Pancreas (tissue), 10 donors: ENCODE measurements around the gene ZNF407. TPM values are rescaled to one million over a fixed set of nuclear protein-coding genes. Genes with fewer than 3 reads are reported as not detected.

Experiments
- ATAC-seq, 4 donors: fragments of 200-7000 bp; cut with Tn5 transposase; one replicate each; pipeline versions ENCODE4 v1.8.0 to v1.9.1; 2020; ENCODE audit warnings: mild to moderate bottlenecking in 4 of 4, moderate library complexity in 4 of 4
- DNase-seq, 6 donors: peaks; one replicate each; pipeline ENCODE4 v3.0.0-alpha.2; 2020
- FAIRE-seq: peaks from 2 replicates; lab custom pipeline; 2012; peaks lifted over from hg19 to GRCh38; lab: Jason Lieb, UNC
- H3K27ac ChIP-seq, 4 donors: fragments of 200-600 bp; sonication (generic); 1 replicate in 3 of 4; 2 replicates in 1 of 4; pipeline versions ENCODE4 v1.5.0 to v1.8.0; 2020
- H3K27me3 ChIP-seq, 4 donors: fragments of 200-600 bp; one replicate each; pipeline ENCODE4 v1.8.0; 2021
- H3K36me3 ChIP-seq, 3 donors: fragments of 200-600 bp; sonication (generic) in 1 of 3; one replicate each; pipeline versions ENCODE4 v1.5.0 to v1.8.0; 2020 to 2021
- H3K4me1 ChIP-seq, 3 donors: fragments of 200-600 bp; one replicate each; pipeline ENCODE4 v1.8.0; 2021
- H3K4me3 ChIP-seq, 4 donors: fragments of 200-600 bp; sonication (generic) in 2 of 4; one replicate each; pipeline versions ENCODE4 v1.5.0 to v1.8.0; 2020 to 2021
- H3K9me3 ChIP-seq, 4 donors: fragments of 200-600 bp; one replicate each; pipeline ENCODE4 v1.8.0; 2021
- CTCF ChIP-seq, 4 donors: fragments of 200-600 bp; sonication (generic) in 3 of 4; IDR thresholded peaks; one replicate each; pipeline versions ENCODE4 v1.5.0 to v1.8.0; 2021; ENCODE audit warnings: antibody characterized with exemption in 4 of 4
- WGBS, 2 donors: extraction: QIAGEN DNeasy Blood & Tissue Kit; methylation state at CpG; one replicate each; pipeline ENCODE4 v1.1.7; 2013; 5-methylcytosine and 5-hydroxymethylcytosine counted together
- intact Hi-C, 3 donors: fragments of 100-400 bp; cut with DNase I; formaldehyde crosslinking; loops; one replicate each; pipeline versions ENCODE4 v1.11.1 to v1.14.2; 2022
- polyA plus RNA-seq, 2 donors: library from polyadenylated mRNA; stranded (reverse); fragments of 200-250 nt; gene quantifications; one replicate each; pipeline ENCODE4 v1.2.3, GENCODE V29; 2013
- total RNA-seq, 6 donors: library from RNA; stranded (reverse); fragmentation: NEBNext Ultra II Directional in 4 of 6; extraction: Animal tissue kit (Norgen Biotek cat#: 25700) in 4 of 6; gene quantifications; one replicate each; pipeline versions ENCODE4 v1.2.1 to v1.2.4, GENCODE V29; 2021 to 2023
- donor health status: healthy with polysubstance abuse.
- donor health status: DM: no; HTN: no; CAD: no; lungs with moderate emphysema.
- donor health status: DM: no; HTN: no; CAD: no.
- donor health status: control.
- donor health status: control.
- donor health status: Bipolar disorder and iron deficiency.
- donor health status: DM: yes; HTN: yes; CAD: no.
- donor health status: DM: no; HTN: no; CAD: no.
- donor health status: DM: no; HTN: no; CAD: no.
- donor health status: DM: yes; HTN: yes; CAD: no.

ZNF407 gene
- total and polyA plus RNA-seq, 8 donors, result 2.7 to 10.0 (median 4.9) TPM

- no peak for DNase-seq
- no peak for ATAC-seq
- H3K9me3 ChIP-seq, result no peaks in the 10 kb centered on the region
- H3K4me3 ChIP-seq, result no peak overlapping the region
- WGBS, 2 donors, result 96 to 99% methylated on average over 4 of the region's 4 CpGs
- H3K36me3 ChIP-seq, result no peaks in the 10 kb centered on the region
- no peak for TF ChIP-seq CTCF (IDR thresholded peaks at IDR 0.05)
- intact Hi-C loops, result no loop called here
- no peaks in the 10 kb centered on the region for H3K27me3 ChIP-seq
- H3K4me1 ChIP-seq, result peaks cover 0 to 21% (median 13%) of the 10 kb centered on the region in 3 donors
- H3K27ac ChIP-seq, result no peak overlapping the region
- no peak for FAIRE-seq
Measured at GRCh38 chr18:74947875-74948274, 350.2 kb downstream of the ZNF407 start.

- no peak for FAIRE-seq
- Histone ChIP-seq H3K36me3 (no peaks in the 10 kb centered on the region), H3K27ac (peak overlapping the region in 1 of 4 donors; percentile 3), H3K9me3 (no peaks in the 10 kb centered on the region), H3K4me3 (no peak overlapping the region), H3K27me3 (no peaks in the 10 kb centered on the region), H3K4me1 (peaks cover 0 to 21% (median 13%) of the 10 kb centered on the region in 3 donors)
- ATAC-seq, result no peak
- TF ChIP-seq CTCF (IDR thresholded peaks at IDR 0.05), result no peak
- intact Hi-C loops, result no loop called here
- DNase-seq, result no peak
- 76 to 84% methylated on average over 1 of the region's 1 CpG for WGBS, 2 donors
Measured at GRCh38 chr18:74949611-74950010, 351.9 kb downstream of the ZNF407 start.

- Histone ChIP-seq H3K27ac (peak overlapping the region in 3 of 4 donors; percentile 10 to 73 (median 67)), H3K4me3 (no peak overlapping the region), H3K9me3 (no peaks in the 10 kb centered on the region), H3K27me3 (no peaks in the 10 kb centered on the region), H3K36me3 (no peaks in the 10 kb centered on the region), H3K4me1 (peaks cover 0 to 21% (median 13%) of the 10 kb centered on the region in 3 donors)
- intact Hi-C loops, result no loop called here
- WGBS, 2 donors, result 61 to 66% methylated on average over 4 of the region's 4 CpGs
- FAIRE-seq (no peak), ATAC-seq (peak in 3 of 4 donors; percentile 32 to 35 (median 35)), DNase-seq (no peak)
- no peak for TF ChIP-seq CTCF (IDR thresholded peaks at IDR 0.05)
Measured at GRCh38 chr18:74950479-74950878, 352.8 kb downstream of the ZNF407 start.

GRCh38 chr18:74951165-74951760, 353.6 kb downstream of the ZNF407 start:
- intact Hi-C loops, result no loop called here
- Histone ChIP-seq H3K36me3 (no peaks in the 10 kb centered on the region), H3K27me3 (no peaks in the 10 kb centered on the region), H3K27ac (peak overlapping the region in 3 of 4 donors; percentile 10 to 73 (median 67)), H3K4me1 (peaks cover 0 to 21% (median 13%) of the 10 kb centered on the region in 3 donors), H3K4me3 (no peak overlapping the region), H3K9me3 (no peaks in the 10 kb centered on the region)
- DNase-seq (peak in 4 of 6 donors; percentile 54 to 73 (median 68)), ATAC-seq (peak; percentile 97 to 99 (median 98)), FAIRE-seq (peak; percentile 90)
- WGBS, 2 donors, result 12 to 19% methylated on average over 4 of the region's 4 CpGs
- no peak for TF ChIP-seq CTCF (IDR thresholded peaks at IDR 0.05)

DNA sequence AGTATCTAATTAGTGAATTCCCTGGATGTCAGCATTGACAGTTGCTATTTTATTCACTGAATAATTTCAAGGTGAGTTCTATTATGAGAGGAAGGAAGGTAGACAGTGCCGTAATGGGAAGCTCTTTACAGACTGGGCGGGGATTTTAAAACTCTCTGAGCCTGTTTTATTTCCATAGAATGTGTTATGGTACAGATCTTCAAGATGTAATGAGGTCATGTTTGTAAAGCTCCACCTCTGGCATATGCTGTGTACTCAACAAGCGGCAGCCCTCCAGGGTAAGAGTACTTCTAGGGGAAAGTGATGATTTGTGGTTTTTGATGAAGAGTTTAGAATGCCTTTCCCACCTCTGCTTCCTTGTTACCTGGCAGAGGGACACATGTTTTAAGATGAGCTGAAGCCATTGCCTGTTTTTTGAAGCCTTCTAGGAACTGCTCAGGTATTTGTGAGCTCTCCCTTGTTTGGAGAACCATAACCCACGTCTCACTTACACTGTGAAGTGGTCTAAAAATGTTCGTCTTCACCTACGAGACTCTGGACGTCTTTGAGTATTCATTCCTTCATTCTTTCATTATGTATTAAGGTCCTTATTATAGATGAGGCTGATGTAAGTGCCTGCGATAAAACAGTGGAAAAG, 360.0 kb downstream of the ZNF407 start:
- Histone ChIP-seq H3K4me3 (no peak overlapping the region), H3K27ac (no peak overlapping the region), H3K9me3 (no peaks in the 10 kb centered on the region), H3K36me3 (no peaks in the 10 kb centered on the region), H3K4me1 (no peaks in the 10 kb centered on the region), H3K27me3 (no peaks in the 10 kb centered on the region)
- intact Hi-C loops, result no loop called here
- DNase-seq (no peak), FAIRE-seq (no peak), ATAC-seq (no peak)
- TF ChIP-seq CTCF (IDR thresholded peaks at IDR 0.05), result no peak
- 94 to 96% methylated on average over 8 of the region's 8 CpGs for WGBS, 2 donors
